Endothelial cell of umbilical vein (primary cell): Measurements from ENCODE around the gene AP2A2. TPM values are rescaled to one million over a fixed set of nuclear protein-coding genes. Genes with fewer than 3 reads are reported as not detected.
A peak's percentile ranks its signal among the peaks of the same experiment; 100 is the strongest.

Experiments
- BruUV-seq: library from RNA; stranded (reverse); fragments of 400-500 nt; replicated peaks from 2 replicates; lab custom pipeline; 2021; lab: Mats Ljungman, UMichigan
- CTCF ChIA-PET: fragments of 300-600, 350-600 bp; sonication (Branson Sonifier 250); formaldehyde crosslinking; loops from one replicate; lab custom pipeline; 2021; ENCODE audit warnings: antibody characterized with exemption, inconsistent platforms; lab: Charles Lee
- POLR2A ChIA-PET: fragments of 300-600, 350-600 bp; sonication (Branson Sonifier 250); formaldehyde crosslinking; loops from one replicate; lab custom pipeline; 2021; ENCODE audit warnings: antibody characterized with exemption, inconsistent platforms; lab: Charles Lee
- DNase-seq: peaks from one replicate; pipeline ENCODE4 v3.0.0-alpha.2; 2011; ENCODE audit warnings: low read depth, low spot score
- FAIRE-seq: peaks from 2 replicates; lab custom pipeline; 2011; peaks lifted over from hg19 to GRCh38; lab: Jason Lieb, UNC
- H2AFZ ChIP-seq: 2 replicates; pipeline ENCODE4 v1.6.0; 2012; ENCODE audit warnings: low read depth, low read length, control low read depth, inconsistent platforms
- H3K27ac ChIP-seq: 2 replicates; pipeline ENCODE4 v1.5.1; 2011; ENCODE audit warnings: low read depth, mild to moderate bottlenecking, control low read depth, low read length, moderate library complexity; ENCODE audit not compliant: insufficient read depth
- H3K27me3 ChIP-seq, 2 experiments: 2 replicates each; pipeline versions ENCODE4 v1.6.0 to v1.6.1; 2011; ENCODE audit warnings: low read length in 2 of 2, mixed read lengths in 1 of 2; ENCODE audit not compliant: control insufficient read depth in 2 of 2, insufficient read depth in 2 of 2
- H3K36me3 ChIP-seq, 2 experiments: 2 replicates in 1 of 2; 3 replicates in 1 of 2; pipeline ENCODE4 v1.5.1; 2011; ENCODE audit warnings: low read length in 2 of 2, mild to moderate bottlenecking in 1 of 2, moderate library complexity in 1 of 2; ENCODE audit not compliant: control insufficient read depth in 2 of 2, insufficient read depth in 2 of 2; ENCODE audit errors: extremely low read depth in 1 of 2
- H3K4me1 ChIP-seq: 3 replicates; pipeline ENCODE4 v1.5.1; 2011; ENCODE audit warnings: mild to moderate bottlenecking, low read length; ENCODE audit not compliant: control insufficient read depth, insufficient read depth; ENCODE audit errors: extremely low read depth
- H3K4me2 ChIP-seq: 2 replicates; pipeline ENCODE4 v1.6.1; 2011; ENCODE audit warnings: low read length, control low read depth, mixed read lengths; ENCODE audit not compliant: insufficient read depth
- H3K4me3 ChIP-seq, 3 experiments: fragments of 200-600 bp in 1 of 3; sonication (generic), shearing (Covaris generic) in 1 of 3; replicated peaks in 1 of 3; 2 replicates each; pipeline ENCODE4 v1.5.1; 2011 to 2016; ENCODE audit warnings: control low read depth in 3 of 3, low read length in 3 of 3, mild to moderate bottlenecking in 2 of 3, inconsistent platforms in 1 of 3, low read depth in 1 of 3, moderate library complexity in 1 of 3; ENCODE audit not compliant: insufficient read depth in 1 of 3
- H3K79me2 ChIP-seq: 2 replicates; pipeline ENCODE4 v1.6.0; 2012; ENCODE audit warnings: low read length, inconsistent platforms; ENCODE audit not compliant: control insufficient read depth, insufficient read depth
- H3K9ac ChIP-seq: replicated peaks from 2 replicates; pipeline ENCODE3; 2011; ENCODE audit warnings: low read length, control low read depth; ENCODE audit not compliant: insufficient read depth; ENCODE audit errors: extremely low read depth
- H3K9me1 ChIP-seq: replicated peaks from 3 replicates; pipeline ENCODE4 v1.6.0; 2011; ENCODE audit warnings: mild to moderate bottlenecking, low read length; ENCODE audit not compliant: control insufficient read depth, insufficient read depth; ENCODE audit errors: extremely low read depth
- H3K9me3 ChIP-seq: replicated peaks from 2 replicates; pipeline ENCODE4 v1.5.1; 2012; ENCODE audit warnings: low read length, inconsistent platforms; ENCODE audit not compliant: control insufficient read depth, insufficient read depth
- H4K20me1 ChIP-seq: replicated peaks from 2 replicates; pipeline ENCODE3; 2011; ENCODE audit warnings: mild to moderate bottlenecking, low read length; ENCODE audit not compliant: control insufficient read depth, insufficient read depth; ENCODE audit errors: extremely low read depth
- CTCF ChIP-seq, 2 donors: IDR thresholded peaks; 1 replicate in 1 of 2; 2 replicates in 1 of 2; pipeline ENCODE4 v1.5.1; 2011; ENCODE audit warnings: low read length in 2 of 2, mild to moderate bottlenecking in 2 of 2, moderate library complexity in 2 of 2, control low read depth in 1 of 2, inconsistent platforms in 1 of 2, low read depth in 1 of 2; ENCODE audit not compliant: insufficient read depth in 1 of 2; ENCODE audit errors: extremely low read depth in 1 of 2
- EZH2 ChIP-seq: IDR thresholded peaks from 2 replicates; pipeline ENCODE4 v1.6.1; 2012; ENCODE audit warnings: borderline replicate concordance, low read depth, mild to moderate bottlenecking, moderate library complexity, low read length, inconsistent platforms; ENCODE audit not compliant: severe bottlenecking
- FOS ChIP-seq: IDR thresholded peaks from 2 replicates; pipeline ENCODE4 v1.6.1; 2011; ENCODE audit warnings: mild to moderate bottlenecking, low read length, moderate library complexity, borderline replicate concordance; ENCODE audit not compliant: insufficient read depth
- GATA2 ChIP-seq: IDR thresholded peaks from 2 replicates; pipeline ENCODE4 v1.7.0; 2011; ENCODE audit warnings: low read depth, mild to moderate bottlenecking, moderate library complexity, mixed read lengths, low read length; ENCODE audit not compliant: insufficient read length, insufficient read depth
- JUN ChIP-seq: IDR thresholded peaks from 2 replicates; pipeline ENCODE4 v1.6.1; 2011; ENCODE audit warnings: borderline replicate concordance, low read depth; ENCODE audit not compliant: insufficient read length, insufficient read depth
- MAX ChIP-seq: IDR thresholded peaks from 2 replicates; pipeline ENCODE4 v1.6.1; 2011; ENCODE audit not compliant: insufficient read depth, insufficient read length
- MYC ChIP-seq: IDR thresholded peaks from one replicate; pipeline ENCODE4 v1.6.1; 2011; ENCODE audit warnings: mild to moderate bottlenecking, low read depth, low read length
- POLR2A ChIP-seq: IDR thresholded peaks from 2 replicates; pipeline ENCODE4 v1.6.1; 2012; ENCODE audit warnings: low read depth, mild to moderate bottlenecking, control low read depth, low read length
- POLR2AphosphoS5 ChIP-seq: IDR thresholded peaks from 2 replicates; pipeline ENCODE4 v1.6.1; 2012; ENCODE audit warnings: low read depth, mild to moderate bottlenecking, control low read depth, low read length, moderate library complexity; ENCODE audit not compliant: insufficient read depth
- dilution Hi-C: fragments of 300-500 bp; cut with MboI; formaldehyde crosslinking; loops from one replicate; pipeline ENCODE4 v1.15.0; 2019; ENCODE audit warnings: low sequenced_read_pairs; ENCODE audit not compliant: extremely low pct_ligation_motif_present
- intact Hi-C: fragments of 100-400 bp; cut with micrococcal nuclease; formaldehyde crosslinking; loops from one replicate; pipeline ENCODE4 v1.10.0; 2022
- polyA plus RNA-seq, 4 experiments: library from polyadenylated mRNA; depleted of rRNA in 3 of 4; stranded (reverse) in 3 of 4; unstranded in 1 of 4; fragments of >200 nt; gene quantifications; 2 replicates each; pipeline versions ENCODE4 v1.2.1 to v1.2.3, GENCODE V29; 2011 to 2012; ENCODE audit warnings: missing spikeins in 1 of 4
- total RNA-seq: library from RNA; stranded (reverse); gene quantifications from 2 replicates; pipeline ENCODE4 v1.2.3, GENCODE V29; 2021

Gene AP2A2
- total and polyA plus RNA-seq, 2 donors (not counting 3 experiments of a cell fraction or from before 2014, with no cell fraction given), result 89.5 to 92.6 TPM

- no peaks in the 10 kb centered on the region for H3K9me3 ChIP-seq
- H2AFZ ChIP-seq, result no peak overlapping the region
- H3K9ac ChIP-seq, result no peak overlapping the region
- DNase-seq, result no peak
- no TSS peak for BruUV-seq
- peak; percentile 50 for FAIRE-seq
- TF ChIP-seq MAX (no peak), POLR2AphosphoS5 (no peak), EZH2 (no peak), POLR2A (no peak), FOS (no peak), JUN (no peak)
- intact Hi-C loops, result no loop called here
- H3K4me2 ChIP-seq, result no peak overlapping the region
- no peak overlapping the region for H3K27ac ChIP-seq
- dilution Hi-C loops, result no loop called here
- no peaks in the 10 kb centered on the region for H3K27me3 ChIP-seq
- ChIA-PET POLR2A (no interaction called here), CTCF (interaction anchor here (0.8 kb wide), 1 partner anchor 47 kb away, joined by 3 read pairs; no protein-coding TSS in a partner anchor)
- H3K36me3 ChIP-seq, result peaks cover 0 to 2% of the 10 kb centered on the region in 2 experiments
- H3K4me1 ChIP-seq, result peaks cover 49% of the 10 kb centered on the region
- H3K4me3 ChIP-seq, result no peak overlapping the region
- peaks cover 7% of the 10 kb centered on the region for H4K20me1 ChIP-seq
- H3K79me2 ChIP-seq, result peaks cover 51% of the 10 kb centered on the region
- no peaks in the 10 kb centered on the region for H3K9me1 ChIP-seq
Observed at GRCh38 chr11:928786-929185, 3.1 kb downstream of the AP2A2 start.

GRCh38 chr11:929405-929804, 3.7 kb downstream of the AP2A2 start:
- Histone ChIP-seq H4K20me1 (peaks cover 7% of the 10 kb centered on the region), H3K9me3 (no peaks in the 10 kb centered on the region), H3K9ac (no peak overlapping the region), H3K4me2 (no peak overlapping the region), H3K36me3 (peaks cover 0 to 2% of the 10 kb centered on the region in 2 experiments), H3K4me1 (peaks cover 51% of the 10 kb centered on the region), H3K27me3 (no peaks in the 10 kb centered on the region), H2AFZ (no peak overlapping the region), H3K9me1 (no peaks in the 10 kb centered on the region), H3K4me3 (no peak overlapping the region), H3K27ac (no peak overlapping the region), H3K79me2 (peaks cover 56% of the 10 kb centered on the region)
- DNase-seq (no peak), FAIRE-seq (no peak)
- BruUV-seq, result no TSS peak
- intact Hi-C loops, result no loop called here
- TF ChIP-seq FOS (no peak), GATA2 (no peak), EZH2 (no peak), CTCF (IDR thresholded peaks at IDR 0.05; ENCODE audit: extremely low read depth in 1 of 2, insufficient read depth in 1 of 2, low read depth in 1 of 2, low read length in 2 of 2) (no peak), MAX (no peak), MYC (no peak), POLR2A (no peak), POLR2AphosphoS5 (no peak), JUN (no peak)
- dilution Hi-C loops, result no loop called here
- CTCF ChIA-PET, result interaction anchor here (0.8 kb wide), 1 partner anchor 46 kb away, joined by 3 read pairs; no protein-coding TSS in a partner anchor
- POLR2A ChIA-PET, result no interaction called here
